Activated T-cell treated with anti-CD3 and anti-CD28 coated beads, Interleukin-2, amount 50 U/mL, for 48 hours (primary cell): Measurements from ENCODE around the gene TEPSIN.
"Not testable (repeated sequence)": the region's sequence is repeated elsewhere in the genome, so short reads cannot be mapped to it uniquely, and the experiment has no call there.

ENCODE experiments used
- DNase-seq, 2 experiments: peaks; one replicate each; pipeline ENCODE4 v3.0.0-alpha.2; 2020

The TEPSIN gene

GRCh38 chr17:81234940-81235821, 3.7 kb downstream of the TEPSIN start:
- no peak for DNase-seq

- no peak for DNase-seq
Measured at GRCh38 chr17:81234506-81234855, 4.4 kb downstream of the TEPSIN start.

DNA sequence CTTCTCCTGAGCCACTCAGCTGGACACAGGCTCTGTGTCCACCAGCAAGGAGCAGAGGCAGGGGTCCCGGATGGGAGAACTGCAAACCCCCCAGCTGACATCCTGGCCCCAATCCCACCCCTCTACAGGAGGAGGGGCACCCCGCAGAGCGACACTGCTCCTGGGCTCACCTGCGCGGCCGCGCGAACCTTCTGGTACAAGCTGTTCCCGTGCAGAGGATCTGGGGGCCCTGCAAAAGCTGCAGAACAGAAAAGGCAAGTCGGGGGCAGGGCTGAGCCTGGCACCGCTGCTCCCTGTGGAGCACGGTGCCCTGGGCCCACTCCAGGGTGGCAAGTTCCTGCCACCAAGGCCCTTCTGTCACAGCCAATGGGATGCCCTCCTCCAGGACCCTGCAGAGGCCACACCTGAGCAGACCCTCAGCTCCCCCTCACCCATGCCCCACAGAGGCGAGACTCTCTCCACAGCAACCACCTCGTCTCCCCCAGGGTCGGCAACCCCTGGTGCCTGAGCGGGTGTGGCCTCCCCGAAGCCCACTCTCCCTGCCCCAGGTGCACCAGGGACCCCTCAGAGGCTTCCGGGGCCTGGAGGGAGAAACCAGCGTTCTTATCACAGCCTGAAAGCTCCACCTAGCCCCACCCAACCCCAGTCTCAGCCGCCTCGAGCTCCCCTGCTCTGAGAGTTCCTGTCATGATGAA, 4.9 kb downstream of the TEPSIN start:
- DNase-seq = no peak

DNA sequence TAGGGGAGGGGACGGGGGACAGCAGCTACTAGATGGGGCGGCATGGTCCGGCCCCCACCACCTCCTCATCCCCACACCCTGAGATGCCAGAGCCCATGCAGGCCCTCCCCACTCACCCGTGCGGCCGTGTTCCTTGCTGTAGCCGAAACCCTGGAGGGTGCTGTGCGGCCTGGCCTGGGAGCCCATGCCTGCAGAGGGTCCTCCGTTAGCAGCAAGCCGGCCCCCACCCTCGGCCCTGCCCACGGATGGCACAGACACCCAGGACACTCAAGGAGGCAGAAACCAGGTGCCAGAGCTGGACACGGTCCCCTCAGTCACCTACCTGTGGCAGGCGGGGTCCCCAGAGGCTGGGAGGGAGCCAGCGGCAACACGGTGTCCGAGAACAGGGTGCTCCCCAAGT, 5.5 kb downstream of the TEPSIN start:
- no peak for DNase-seq

DNA sequence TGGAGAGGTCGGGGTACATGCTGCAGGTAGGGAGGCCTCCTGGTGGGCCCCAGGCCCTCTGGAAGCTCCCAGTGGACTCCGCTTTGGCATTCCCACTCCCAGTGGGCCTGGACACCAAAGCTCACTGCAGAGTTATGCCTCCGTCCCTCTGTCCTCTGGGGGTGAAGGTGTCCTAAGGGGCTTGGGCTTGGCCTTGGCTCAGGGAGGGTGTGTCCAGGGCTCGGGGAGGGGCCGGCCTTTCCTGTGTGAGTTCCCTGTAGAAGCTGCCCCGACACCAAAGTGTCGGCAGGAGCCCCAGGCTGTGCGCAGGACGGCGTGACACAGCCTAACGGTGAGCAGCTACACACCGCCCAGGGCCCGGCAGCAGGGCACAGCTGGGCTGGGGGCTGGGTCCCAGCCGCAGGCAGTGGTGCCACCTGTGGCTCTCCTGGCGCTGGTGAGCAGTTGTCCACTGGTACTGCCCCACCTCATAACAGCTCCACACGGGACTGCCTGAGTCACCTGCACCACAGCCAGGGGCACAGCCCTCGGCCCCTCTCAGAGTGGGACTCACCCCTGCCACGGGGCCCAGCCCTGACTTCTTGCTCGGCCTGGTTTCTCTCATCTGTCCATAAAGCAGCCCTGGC, 6.1 kb downstream of the TEPSIN start:
- no peak for DNase-seq

GRCh38 chr17:81231766-81232581, 6.9 kb downstream of the TEPSIN start:
- DNase-seq = no peak

DNA sequence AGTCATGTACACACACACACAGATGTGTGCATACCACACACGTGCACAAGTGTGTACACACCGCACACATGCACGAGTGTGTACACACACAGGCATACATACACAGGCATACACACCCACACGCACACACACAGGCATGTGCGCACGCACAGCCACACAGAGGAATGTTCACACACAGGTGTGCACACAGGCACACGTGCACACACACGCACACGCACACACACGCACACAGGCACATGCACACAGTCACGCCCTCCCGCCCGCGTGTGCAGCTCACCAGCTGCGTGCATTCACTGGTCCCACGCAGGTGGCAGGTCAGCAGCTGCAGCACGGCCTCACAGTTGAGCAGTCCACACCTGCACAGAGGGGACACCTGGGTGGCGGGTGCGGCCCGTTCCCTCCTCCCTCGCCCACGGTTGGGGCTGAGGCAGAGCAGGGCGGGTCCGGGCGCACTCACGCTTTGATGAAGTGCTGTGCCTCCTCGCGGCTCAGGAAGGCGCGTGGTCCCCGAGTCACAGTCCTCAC, 7.7 kb downstream of the TEPSIN start:
- no peak for DNase-seq

DNA sequence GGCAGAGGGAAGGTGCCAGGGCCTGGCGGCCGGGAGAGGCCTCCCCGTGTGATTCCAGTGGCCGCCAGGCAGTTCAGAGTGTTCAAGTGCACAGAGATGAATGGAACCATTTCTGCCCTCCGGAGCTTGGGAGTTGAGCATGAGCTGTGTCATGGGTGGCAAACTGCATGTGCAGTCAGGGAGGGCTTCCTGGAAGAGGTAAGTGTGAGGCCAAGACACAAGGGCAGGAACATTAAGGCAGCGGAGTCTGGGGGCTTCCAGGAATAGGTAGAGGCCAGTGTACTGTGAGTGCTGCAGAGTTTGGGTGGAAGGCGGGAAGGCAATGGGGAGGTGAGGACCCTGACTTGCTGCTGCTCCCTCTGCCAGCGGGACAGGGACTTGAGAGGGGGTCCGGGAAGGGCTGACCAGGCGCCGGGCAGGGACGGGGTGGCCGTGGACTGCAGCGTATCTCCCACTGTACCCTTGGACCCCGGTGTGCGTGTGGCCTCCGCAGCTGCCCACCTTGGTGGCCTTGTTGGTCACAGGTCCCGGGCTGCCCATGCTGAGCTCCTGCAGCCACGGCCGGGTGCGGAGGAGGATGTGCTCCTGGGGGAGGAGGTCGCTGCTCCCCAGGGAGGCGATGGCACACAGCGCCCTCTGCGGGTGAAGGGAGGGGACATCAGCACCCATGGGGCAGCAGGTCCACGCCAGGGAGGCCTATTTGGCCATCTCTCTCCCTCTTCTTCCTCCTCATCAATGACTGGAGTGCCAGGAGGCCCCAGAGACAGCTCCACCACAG, 8.6 kb downstream of the TEPSIN start:
- DNase-seq = no peak

DNA sequence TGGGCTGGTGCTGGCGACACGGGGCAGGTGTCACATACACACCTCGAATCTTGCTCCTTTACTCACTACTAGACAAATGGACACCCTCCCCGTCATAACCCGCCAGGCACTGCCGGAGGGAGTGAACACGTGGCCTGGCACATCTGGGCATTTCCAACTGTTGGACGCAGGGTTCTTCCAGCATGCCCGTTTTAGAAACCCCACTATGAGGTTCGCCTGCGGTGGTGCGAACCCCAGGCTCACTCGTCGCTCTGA, 9.3 kb downstream of the TEPSIN start:
- DNase-seq = no peak

DNA sequence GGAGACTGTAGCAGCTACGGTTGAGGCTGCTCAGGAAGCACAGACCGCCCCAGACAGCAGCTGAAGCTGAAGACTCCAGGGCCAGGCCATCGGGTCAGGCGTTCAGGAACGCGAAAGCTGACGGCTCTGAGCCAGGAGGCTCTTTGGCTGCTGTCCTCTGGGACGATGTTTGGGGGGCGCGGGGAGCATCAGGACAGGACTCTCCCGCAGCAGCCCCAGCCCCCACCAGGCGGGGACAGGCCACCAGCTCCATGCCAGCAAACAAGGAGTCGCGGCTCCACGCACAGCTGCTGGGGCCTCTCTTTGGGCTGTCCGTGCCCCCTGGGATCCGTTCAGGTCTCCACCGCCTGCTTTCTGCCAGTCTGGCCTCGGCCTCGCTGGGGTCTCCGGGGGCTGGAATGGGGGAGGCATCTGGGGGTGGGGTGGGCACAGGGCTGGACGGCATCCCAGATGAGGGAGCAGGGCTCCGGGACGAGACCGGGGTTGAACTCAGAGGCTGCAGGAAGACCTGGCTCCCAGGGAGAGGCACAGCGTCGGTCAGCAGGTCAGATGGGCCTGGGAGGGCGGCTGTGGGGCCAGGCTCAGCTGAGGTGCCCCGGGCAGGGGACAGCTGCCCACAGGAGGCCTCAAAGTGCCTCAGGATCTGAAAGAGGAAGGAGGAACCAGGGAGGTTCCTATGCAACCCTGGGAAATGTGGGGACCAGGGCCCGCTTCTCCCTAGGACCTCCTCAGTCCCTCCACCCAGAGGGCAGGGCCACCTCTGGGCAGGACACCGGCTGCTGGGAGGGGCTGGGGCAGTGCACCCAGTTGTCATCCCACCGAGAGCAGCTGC, 9.8 kb downstream of the TEPSIN start:
- no peak for DNase-seq

- no peak for DNase-seq
Measured at GRCh38 chr17:81228420-81228819, 10.4 kb downstream of the TEPSIN start.

DNA sequence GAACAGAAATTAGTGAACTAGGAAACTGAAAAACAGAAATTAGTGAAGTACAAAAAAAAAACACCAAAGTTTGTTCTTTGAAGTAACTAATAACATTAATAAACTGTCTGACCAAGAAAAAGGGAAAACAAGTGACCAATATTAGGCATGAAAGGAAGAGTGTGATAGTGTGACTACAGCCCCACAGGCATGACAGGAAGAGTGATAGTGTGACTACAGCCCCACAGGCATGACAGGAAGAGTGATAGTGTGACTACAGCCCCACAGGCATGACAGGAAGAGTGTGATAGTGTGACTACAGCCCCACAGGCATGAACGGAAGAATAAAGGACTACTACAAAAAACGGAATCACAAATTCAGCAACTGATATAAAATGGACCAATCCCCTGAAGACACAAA, 11.2 kb downstream of the TEPSIN start:
- not testable (repeated sequence) for DNase-seq

- no peak for DNase-seq
Measured at GRCh38 chr17:81223762-81224130, 15.1 kb downstream of the TEPSIN start.

DNA sequence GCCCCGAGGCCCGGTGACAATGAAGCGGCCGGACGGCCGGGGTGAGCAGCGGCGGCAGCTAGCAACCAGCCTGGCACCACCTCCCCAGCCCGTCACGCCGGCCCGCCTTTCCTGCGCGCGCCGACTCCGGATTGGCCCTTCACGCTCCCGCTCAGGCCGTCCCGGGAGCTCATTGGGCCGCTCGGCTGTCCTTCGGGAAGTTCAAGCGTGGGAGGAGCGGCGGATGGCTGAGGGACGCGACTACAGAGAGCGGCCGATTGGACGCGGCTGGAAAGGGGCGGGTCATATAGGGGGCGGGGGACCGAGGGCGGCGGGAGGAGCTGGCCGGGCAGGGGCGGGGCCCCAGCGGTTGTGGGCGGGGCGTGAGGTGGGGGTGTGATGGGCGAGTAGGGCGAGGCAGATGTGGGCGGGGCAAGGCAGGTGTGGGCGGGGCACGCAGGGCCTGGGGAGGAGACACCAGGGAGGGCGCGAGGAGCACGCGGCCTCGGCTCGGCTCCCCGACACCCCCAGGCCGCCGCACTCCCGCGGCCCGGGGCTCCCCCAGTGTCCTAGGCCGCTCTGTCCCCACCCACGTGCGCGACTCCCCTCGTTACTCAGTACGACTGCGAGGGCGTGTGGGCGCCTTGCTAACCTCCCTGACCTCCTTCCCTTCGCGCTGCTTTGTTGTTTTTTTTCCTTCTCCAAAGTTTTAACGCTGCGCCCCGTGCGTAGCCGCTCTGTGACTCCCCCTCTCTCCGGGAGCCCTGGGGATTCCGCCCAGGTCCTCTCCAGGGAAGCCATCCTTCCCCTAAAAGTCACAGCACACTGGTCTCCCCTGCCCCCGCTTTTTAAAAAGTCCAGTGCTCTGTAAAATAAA, 15.7 kb downstream of the TEPSIN start, which contains the start of gene CEP131:
Gene CEP131, minus strand, starts transcription at position 60 of the 856 bp plus-strand sequence. CDS start 2,909 bp downstream, outside the sequence.
- DNase-seq = peak; percentile 100

GRCh38 chr17:81222620-81222905, 16.3 kb downstream of the TEPSIN start:
- DNase-seq = no peak

DNA sequence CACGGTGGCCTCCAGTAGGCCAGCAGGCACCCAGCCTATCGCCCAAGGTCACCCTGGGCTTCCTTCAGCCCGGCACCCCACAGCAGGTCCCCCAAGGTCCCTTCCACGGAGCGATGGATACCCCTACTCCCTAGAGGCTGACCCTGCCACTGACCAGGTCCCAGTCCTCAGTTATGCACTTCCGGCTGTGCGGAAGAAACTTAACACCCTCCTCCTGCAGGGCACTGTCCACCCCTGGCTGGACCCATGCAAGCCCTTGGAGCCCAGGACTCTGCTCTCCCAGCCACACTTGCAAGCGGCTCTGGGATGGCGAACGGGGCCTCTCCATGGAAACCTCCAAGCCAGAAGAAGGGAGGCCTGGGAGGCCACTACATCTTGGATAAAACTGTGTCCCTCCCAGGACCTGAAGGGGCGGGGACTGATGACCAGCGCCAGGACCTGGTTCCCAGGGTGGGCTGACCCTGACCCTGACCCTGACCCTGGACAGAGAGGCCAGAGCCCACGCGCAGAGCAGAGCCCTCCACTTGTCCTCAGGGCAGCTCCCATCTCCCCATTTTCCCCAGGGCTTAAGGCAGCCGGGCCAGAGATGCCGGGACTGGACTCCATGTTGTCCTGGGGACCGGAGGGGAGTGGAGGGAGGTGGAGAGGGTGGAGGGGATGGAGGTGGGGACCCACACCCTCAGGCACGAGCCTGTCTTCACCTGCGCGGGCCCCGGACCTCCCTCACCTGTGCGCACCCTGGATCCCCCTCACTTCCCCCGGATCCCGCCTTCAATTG, 16.8 kb downstream of the TEPSIN start:
- DNase-seq = no peak

- no peak for DNase-seq
Measured at GRCh38 chr17:81221371-81221841, 17.4 kb downstream of the TEPSIN start.

GRCh38 chr17:81219476-81220180, 19.2 kb downstream of the TEPSIN start:
- no peak for DNase-seq

DNA sequence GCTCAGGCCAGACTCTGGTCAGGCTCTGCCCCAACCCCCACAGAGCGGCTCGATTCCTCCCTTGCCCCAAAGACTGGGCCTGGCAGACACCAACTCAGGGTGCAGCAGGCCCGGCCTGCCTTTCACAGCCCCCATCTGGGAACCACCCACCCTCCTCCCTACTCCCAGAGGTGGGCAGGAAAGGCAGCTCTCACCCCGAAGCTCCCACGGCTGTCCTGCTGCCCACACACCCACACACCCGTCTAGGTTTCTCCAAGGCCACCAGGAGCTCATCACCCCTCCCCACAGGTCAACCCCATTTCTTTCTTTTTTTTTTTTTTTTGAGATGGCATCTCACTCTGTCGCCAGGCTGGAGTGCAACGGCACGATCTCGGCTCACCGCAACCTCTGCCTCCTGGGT, 19.9 kb downstream of the TEPSIN start:
- DNase-seq = no peak
